Ureter (tissue), 1 donor: ENCODE measurements around the gene ZNF148. TPM values are rescaled to one million over a fixed set of nuclear protein-coding genes. Genes with fewer than 3 reads are reported as not detected.
"Not testable (repeated sequence)": the region's sequence is repeated elsewhere in the genome, so short reads cannot be mapped to it uniquely, and the experiment has no call there.

Source experiments
- DNase-seq: peaks from one replicate; pipeline ENCODE4 v3.0.0-alpha.2; 2020; ENCODE audit warnings: low spot score
- total RNA-seq: library from RNA; stranded (reverse); gene quantifications from one replicate; pipeline ENCODE4 v1.2.4, GENCODE V29; 2023
- donor health status: DM: yes; HTN: yes; CAD: no.

Gene ZNF148, protein sequence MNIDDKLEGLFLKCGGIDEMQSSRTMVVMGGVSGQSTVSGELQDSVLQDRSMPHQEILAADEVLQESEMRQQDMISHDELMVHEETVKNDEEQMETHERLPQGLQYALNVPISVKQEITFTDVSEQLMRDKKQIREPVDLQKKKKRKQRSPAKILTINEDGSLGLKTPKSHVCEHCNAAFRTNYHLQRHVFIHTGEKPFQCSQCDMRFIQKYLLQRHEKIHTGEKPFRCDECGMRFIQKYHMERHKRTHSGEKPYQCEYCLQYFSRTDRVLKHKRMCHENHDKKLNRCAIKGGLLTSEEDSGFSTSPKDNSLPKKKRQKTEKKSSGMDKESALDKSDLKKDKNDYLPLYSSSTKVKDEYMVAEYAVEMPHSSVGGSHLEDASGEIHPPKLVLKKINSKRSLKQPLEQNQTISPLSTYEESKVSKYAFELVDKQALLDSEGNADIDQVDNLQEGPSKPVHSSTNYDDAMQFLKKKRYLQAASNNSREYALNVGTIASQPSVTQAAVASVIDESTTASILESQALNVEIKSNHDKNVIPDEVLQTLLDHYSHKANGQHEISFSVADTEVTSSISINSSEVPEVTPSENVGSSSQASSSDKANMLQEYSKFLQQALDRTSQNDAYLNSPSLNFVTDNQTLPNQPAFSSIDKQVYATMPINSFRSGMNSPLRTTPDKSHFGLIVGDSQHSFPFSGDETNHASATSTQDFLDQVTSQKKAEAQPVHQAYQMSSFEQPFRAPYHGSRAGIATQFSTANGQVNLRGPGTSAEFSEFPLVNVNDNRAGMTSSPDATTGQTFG
- 50.2 TPM for total RNA-seq

DNA sequence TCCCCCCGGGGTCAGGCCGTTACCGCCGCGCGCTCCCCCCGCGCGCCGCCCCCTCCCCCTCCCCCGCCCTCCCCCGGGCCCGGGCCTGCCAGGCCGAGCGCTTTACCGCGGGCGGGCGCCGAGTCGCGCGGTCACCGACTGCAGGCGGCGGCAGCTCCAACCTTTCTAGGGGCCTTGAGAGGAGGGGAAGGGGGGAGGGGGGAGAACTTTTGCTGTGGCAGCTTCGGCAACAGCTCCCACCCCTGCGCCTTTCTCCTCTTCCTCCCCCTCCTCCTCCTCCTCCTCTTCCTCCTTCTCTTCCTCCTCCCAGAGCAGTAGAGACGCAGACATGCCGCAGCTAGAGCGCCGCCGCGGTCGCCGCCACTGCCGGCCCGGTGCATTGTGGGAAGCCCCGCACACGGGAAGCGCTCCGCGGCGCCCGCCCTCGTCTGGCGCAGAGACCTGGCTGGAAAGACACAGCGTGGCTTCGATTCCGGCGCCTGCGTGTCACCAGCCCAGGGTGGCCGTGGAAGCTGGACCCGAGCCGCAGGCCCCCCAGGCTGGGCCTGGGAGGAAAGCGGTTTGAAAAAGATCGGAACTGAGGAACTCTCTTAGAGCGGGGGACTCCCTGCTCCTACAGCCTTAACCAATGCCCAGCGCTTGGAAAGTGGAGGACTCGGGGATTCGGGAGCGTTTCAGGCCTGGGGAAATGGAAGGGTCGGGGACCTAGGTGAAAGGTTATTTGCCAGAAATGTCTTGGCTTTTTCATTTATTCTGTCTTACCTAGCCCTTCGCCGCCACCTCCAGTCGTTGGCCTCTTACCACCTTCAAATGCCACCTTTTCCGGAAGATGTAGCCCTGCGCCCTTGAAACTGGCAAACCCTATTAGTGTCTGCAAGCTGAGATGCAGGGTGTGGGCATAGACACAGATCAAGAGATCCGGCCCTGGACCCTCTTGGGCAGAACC, at the start of gene ZNF148:
Gene ZNF148, minus strand, starts transcription at position 330 of the 946 bp plus-strand sequence. CDS start 61,685 bp downstream, outside the sequence.
- peak; percentile 93 for DNase-seq

DNA sequence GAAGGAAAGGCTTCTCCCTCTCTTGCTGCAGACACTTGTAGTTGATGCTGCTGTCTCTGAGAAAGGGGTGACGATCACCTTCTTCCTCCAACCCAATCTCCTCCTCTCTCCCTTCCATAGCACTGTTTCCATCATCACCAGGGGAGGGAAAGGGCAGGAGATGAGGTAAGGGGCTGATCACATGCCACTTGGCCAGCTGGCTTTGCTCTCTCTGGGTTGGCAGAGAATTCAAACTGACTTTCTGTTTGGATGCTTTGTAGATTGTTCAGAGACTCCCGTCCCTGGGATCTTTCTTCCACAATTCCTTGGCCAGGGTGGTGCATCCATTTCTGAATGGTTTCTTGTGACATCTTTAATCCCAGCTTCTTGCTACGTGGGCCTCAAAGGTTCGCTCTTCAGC, 43.2 kb upstream of the ZNF148 start:
- no peak for DNase-seq

DNA sequence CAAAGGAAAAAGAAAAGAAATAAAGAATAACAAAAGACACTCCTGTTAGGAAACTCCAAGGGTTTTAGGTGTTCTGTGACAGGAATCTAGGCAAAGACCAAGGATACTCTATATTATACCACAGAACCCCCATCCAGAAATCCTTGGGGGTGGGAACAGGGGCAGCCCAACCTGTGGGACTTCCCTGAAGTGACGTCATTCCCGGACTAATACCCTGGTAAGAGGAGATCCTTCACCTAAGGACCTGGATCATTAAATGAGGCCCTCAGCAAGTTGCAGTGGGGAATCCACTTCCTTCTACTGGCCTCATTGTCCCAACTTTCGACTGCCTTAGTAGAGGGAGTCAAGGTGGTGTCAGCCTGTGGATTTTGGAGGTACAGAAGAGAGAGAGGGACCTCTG, 41.1 kb upstream of the ZNF148 start:
- DNase-seq, result no peak

DNA sequence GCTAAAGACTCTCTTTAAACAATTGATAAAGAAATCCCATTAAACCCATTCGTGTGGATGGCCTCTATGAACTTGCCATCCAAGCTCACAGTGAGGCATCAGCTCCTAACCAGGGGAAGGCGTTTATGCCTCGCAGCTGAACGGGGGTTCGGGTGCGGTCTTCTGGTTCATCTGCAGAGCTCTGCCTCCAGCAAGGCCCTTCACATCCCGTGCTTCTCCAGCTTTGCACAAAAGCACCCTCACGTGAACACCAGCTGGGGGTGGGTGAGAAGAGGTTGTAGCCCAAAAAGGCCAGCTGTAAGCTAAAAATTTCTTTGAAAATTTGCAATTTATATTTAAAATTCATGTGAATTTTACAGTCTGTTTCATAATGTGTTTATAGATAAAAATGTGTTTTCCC, 39.5 kb upstream of the ZNF148 start:
- no peak for DNase-seq

DNA sequence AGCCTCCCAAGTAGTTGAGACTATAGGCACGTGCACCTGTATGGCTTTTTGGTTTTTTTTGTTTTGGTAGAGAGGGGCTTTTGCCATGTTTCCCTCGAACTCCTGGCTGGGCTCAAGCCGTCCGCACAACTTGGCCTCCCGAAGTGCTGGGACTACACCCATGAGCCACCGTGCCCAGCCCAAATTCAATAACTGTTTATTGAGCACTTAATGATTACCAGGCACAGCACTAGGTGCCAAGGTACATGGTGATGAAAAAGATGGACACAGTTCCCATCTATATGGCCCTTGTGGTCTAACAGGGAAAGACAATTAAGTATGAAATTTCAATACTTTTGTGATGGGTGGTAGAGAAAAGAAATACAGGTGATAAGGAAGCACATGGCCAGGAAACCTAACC, 35.8 kb upstream of the ZNF148 start:
- no peak for DNase-seq

DNA sequence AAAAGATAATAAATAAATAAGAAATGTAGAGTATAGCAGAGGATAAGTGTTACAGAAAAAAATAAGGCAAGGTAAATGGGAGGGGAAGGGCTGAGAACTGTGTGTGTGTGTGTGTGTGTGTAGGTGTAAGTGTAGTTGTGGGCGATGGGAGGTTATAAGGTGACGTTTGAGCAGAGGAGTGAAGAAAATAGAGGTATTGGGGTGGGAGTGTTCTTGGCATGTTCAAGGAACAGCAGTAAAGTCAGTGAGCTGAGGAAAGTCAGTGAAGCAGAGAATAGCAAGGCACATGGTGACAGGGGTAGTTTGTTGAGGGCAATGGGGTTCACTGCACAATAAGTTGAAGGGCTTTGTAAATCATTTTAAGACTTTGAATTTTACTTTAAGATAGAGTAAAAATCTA, 30.9 kb upstream of the ZNF148 start:
- no peak for DNase-seq

DNA sequence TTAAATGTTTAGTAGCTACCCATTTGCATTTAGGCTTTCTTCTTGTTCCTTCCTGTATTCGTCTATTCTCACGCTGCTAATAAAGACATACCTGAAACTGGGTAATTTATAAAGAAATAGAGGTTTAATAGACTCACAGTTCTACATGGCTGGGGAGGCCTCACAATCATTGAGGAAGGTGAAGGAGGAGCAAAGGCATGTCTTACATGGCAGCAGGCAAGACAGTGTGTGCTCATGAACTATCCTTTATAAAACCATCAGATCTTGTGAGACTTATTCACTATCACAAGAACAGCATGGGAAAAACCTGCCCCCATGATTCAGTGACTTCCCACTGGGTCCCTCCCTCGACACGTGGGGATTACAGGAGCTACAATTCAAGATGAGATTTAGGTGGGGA, 30.4 kb upstream of the ZNF148 start:
- DNase-seq, result not testable (repeated sequence)

DNA sequence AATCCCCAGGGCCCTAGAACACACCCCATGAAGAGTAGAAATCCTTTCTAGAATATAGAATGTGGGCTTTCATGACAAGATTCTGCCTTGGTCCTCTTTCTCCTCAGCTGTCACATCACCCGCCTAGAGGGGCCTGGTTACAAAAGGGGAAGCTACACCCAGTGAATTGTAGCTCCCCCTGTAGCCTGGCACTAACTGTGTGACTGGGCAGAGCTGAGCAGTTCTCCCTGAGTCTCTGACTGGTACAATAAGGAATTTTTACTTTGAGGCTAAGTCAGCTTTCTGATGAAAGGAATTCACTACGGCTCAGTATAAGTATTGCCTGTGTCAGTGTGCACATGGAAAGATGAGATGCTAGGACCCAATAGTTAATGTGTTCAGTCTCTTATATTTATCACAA, 28.7 kb upstream of the ZNF148 start:
- DNase-seq, result no peak

DNA sequence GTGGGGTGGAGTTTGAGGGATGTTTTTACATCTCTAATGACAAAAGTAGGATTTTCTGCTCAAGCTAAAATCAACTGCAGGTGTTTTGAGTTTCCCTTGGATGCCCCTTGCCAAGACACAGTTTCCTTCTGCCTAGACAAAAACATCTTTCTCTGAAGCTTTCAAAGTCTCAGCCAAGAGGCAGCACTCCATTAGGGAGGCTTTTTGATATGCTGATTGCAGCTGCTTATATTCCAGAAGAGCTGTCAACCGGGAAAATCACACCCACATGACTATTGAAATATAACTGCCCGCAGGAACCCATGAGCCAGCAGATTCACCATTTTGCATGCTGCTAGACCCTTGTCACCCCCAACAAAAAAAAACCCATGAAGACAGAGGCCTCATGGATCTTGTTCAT, 27.5 kb upstream of the ZNF148 start:
- no peak for DNase-seq

DNA sequence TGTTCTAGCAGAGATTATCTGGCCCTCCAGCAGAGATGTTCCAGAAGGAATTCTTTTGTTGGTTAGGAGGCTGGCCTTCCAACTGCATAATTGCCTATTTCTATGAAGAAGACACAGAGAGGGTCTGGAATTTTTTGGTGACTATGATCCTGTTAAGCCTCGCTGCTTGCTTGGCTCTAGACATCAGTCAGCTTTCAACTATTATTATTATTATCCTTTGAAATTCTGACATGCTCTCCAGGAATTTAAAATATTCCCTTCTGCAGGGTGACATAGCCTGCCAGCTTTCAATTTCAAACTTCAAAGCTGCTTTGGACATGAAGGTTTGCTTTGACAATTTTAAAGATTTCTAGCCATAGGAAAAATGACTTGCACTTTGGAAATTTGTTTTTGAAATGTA, 26.3 kb upstream of the ZNF148 start:
- DNase-seq, result no peak

DNA sequence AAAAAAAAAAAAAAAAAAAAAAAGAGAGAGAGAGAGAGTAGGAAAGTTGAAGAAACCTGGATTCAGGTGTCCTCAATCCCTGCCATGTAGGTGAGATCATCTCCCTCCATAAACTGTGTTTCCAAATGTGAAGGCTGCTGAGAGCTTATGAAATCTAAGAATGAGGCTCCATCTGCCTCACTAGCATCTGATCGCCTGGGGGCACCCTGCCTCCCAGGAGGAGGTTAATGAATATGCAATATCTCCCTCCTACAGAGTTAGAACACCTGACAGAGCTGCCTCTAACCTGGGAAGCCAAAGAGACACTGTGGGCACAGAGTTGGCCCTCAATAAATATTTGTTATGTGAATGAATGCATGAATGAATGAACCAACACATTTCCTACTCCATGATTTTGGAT, 23.8 kb upstream of the ZNF148 start:
- DNase-seq, result no peak

DNA sequence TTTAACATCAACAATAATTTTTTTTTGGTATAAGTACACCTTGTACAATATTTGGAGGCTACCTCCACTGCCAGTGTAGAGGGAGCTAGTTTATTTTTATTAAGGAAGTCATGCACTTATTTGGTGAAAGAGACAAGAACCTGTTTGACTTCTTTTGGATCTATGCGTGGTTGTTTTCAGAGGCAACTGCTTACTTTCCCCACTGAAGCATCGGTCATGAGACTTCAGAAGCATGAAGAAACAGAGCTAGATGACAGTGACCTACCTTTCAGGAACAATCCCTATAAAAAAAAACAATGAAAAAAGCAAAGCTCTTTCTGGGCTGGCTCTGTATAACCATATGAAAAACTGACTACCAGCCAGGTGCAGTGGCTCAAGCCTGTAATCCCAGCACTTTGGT, 20.0 kb upstream of the ZNF148 start:
- no peak for DNase-seq

DNA sequence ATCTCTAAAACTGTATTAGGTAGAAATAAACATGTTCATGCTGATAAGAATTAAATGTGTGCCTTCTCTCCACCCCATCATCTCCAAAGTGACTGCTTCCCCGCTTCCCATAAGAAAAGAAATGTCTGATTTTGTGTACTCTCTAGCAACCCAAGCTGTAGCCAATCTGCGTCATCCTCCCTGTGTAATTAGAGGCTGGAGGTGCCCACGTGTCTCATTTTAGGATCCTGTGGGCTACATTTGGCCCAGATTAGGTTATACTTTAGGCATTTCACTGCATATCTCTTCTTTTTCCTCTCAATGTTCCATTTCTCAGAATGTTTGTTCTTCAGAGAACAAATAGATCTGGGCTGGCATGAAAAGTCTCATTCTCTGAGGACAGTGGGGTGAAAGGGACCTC, 19.3 kb upstream of the ZNF148 start:
- no peak for DNase-seq

DNA sequence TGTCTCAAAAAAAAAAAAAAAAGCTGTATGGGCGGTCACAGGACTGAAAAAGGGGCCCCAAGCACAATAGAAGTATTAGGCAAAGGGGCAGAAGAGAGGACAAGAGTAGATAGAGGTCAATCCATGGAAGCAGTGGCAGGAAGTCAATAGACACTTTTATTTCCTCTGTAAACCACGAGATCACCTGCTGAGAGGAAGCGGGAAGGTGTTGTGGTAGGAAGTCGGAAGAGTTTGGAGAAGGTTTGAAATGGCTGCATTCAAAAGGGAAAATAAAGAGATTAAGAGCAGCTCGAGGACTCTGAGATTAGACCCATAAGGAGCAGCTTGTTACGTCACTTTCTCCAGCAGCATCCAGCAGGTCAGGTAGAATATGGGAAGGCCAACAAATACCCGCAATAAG, 14.2 kb upstream of the ZNF148 start:
- no peak for DNase-seq

DNA sequence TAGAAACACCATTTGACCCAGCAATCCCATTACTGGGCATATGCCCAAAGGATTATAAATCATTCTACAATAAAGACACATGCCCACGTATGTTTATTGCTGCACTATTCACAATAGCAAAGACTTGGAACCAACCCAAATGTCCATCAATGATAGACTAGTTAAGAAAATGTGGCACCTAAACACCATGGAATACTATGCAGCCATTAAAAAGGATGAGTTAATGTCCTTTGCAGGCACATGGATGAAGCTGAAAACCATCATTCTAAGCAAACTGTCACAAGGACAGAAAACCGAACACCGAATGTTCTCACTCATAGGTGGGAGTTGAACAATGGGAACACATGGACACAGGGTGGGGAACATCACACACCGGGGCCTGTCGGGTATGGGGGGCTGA, 13.2 kb upstream of the ZNF148 start:
- DNase-seq, result not testable (repeated sequence)

DNA sequence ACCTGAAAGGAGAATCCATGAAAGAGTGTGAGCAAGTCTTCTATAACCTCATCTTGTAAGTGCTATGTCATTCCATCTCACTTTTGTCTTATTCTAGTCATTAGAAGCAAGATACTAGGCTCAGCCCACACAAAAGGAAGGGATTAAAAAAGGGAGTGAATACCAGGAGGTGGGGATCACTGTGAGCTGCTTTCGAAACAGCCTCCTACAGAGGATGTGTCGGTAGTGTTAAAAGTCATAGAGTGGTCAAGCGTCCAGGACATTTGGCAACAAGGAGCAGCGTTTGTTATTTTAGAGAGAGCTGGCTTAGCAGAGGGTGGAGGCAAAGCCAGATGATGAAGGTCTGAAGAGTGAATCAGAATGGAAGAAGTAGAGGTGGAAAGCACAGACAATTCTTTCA, 11.7 kb upstream of the ZNF148 start:
- DNase-seq, result no peak

DNA sequence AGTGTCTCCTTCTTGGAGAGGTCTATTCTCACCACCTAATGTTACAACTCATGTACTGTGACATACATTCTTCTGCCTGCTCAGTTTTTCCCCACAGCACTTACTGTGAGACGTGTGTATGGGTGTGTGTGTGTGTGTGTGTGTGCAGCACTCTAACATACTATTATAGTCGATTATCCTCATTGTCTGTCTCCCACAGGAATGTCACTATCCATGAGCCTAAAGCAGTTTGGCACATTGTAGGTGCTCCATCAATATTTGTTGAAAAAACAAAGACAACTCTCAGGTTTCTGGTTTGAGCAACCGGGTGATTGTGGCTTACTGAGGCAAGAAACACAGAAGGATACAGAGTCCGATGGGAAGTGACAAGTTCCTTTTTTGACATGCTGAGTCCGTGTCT, 8.6 kb upstream of the ZNF148 start:
- no peak for DNase-seq

DNA sequence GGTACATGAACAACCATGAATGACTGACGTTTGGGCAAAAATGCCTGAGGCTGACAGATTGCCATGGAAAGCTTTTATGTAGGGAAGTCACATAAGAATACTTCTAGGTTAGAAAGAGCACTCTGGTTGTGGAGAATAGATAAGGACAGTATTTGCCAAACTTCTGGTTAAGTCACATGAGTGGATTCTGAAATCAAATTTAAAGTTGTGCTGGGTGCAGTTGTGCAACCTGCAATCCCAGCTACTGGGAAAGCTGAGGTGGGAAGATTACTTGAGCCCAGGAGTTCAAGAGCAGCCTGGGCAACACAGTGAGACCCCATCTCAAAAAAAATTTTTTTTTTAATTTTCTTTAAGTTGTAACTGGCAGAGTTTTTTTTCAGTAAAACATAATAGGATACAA, 7.2 kb upstream of the ZNF148 start:
- DNase-seq, result no peak

DNA sequence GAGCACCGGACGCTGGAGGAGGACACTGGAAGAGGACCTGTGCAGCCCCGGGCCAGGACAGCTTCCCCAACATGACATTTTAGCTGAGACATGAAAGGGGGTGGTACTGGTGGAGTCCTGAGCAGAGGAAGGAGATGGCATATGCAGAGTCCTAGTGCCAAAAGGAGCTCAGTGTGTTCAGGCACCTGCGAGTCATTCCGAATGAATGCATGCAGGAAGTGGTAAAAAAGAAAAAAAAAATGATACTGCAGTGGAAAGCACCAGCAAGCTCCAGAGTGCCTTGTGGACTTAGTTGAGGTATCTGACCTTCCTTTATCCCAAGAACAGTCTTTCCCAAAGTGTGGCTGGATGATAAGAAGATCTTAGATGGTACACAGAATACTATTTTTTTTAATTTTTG, 6.6 kb upstream of the ZNF148 start:
- no peak for DNase-seq

DNA sequence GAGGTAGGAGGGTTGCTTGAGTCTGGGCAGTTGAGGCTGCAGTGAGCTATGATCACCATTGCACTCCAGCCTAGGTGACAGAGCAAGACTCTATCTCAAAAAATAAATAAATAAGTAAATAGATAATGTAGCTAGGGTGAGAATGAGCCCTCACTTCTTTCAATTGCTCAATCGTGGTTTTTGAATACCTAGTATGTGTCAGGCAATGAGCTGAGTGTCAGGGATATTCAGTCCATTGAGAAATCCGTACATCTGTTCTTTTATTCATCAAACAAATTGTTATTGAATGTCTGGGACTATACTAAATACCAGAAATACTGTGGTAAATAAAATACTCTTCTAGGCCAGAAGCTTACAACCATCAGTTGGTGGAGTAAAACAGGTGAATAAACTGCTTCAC, 6.2 kb upstream of the ZNF148 start:
- no peak for DNase-seq

DNA sequence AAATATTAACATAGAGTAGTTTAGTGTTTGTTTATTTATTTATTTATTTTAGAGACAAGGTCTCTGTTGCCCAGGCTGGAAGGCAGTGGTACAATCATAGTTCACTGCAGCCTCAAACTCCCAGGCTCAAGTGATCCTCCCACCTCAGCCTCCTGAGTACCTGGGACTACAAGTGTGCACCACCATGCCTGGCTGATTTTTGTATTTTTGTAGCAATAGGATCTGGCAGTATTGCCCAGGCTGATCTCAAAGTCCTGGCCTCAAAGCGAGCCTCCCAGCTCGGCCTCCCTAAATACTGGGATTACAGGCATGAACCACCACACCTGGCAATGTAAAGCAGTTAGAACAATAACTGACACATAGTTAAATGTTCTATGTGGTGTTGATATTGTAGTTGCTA, 4.4 kb upstream of the ZNF148 start:
- no peak for DNase-seq

DNA sequence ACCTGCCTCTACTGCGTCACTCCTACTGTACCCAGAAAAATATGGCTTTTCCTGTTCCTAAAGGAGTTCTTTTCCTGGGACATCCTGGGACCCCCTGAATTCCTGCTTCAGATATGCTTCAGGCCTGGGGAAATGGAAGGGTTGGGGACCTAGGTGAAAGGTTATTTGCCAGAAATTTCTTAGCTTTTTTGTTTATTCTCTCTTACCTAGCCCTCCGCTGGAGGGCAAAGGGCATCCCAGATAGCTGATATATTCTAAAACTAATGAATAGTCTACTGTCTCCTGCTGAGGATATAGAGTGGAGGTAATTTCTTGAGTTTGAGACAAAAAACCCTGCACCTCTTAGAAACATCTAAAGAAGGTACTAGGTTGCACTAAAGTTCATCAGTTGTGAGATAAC, 3.6 kb upstream of the ZNF148 start:
- no peak for DNase-seq
